Measurements from ENCODE around the gene SDHA.
"Not testable (repeated sequence)": the region's sequence is repeated elsewhere in the genome, so short reads cannot be mapped to it uniquely, and the experiment has no call there.

SDHA gene

DNA sequence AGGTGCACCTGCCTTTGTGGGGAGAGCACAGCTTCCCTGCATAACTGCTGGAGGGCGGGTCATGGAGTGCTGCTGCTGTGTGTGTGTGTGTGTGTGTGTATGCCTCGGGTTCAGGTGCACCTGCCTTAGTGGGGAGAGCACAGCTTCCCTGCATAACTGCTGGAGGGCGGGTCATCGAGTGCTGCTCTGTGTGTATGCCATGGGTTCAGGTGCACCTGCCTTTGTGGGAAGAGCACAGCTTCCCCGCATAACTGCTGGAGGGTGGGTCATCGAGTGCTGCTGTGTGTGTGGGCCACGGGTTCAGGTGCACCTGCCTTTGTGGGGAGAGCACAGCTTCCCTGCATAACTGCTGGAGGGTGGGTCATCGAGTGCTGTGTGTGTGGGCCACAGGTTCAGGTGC is 84.3 kb downstream of the SDHA start:
- DNase-seq = not testable (repeated sequence)

DNA sequence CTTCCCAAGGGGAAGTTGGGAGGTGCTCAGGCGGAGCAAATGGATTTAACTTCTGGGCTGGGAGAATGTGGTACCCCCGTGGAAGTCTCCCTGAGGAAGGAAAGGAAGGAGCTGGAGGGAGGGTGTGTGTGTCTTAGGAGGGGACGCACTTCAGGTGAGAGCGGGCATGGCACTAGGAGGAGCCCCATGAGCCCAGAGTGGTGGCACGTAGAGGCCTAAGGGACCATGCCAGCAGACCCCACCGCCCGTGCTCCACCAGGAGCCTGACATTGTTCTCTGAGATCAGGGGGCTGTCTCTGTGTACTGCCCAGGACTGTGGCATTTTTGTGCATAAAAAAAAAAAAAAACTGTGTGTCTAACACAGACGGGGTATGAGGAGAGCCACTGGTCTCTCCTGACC is 84.8 kb downstream of the SDHA start:
- no peak for DNase-seq

DNA sequence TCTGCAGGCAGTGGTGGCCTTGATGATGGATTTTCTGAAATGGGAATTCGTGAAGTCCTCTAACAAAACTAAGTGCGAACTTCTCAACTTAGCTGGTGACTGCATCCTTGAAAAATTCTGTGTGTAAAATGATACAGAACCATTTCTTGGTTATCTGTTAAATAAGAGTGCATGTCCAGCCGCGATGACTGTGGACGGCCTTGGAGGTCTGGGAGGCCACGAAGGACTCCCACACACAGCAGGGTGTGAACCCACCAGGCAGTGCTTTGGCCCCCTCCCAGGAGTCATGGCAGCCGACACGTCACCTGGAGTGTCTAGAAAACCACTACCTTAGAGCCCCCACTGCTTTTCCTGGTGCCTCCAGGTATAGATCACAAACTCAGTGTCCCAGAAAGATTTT is 85.6 kb downstream of the SDHA start:
- not testable (repeated sequence) for DNase-seq

DNA sequence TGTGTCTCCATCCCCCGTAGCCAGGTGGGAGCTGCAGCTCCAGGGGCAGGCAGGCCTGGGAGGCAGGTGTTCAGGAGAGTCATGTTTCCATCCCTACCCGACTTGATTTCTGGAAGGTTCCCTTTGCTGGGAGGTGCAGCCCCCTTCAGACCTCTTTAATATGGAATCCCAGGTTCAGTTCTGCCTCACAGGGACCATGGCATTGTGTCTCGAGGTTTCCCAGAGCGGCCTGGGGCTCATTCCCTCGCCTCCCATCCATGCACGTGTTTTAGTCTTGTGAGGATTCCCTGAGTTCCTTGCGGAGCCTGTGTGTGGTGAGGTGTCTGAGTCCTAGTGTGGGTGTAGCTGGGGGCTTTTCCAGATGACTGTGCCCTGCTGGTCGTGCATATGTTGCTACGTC is 86.9 kb downstream of the SDHA start:
- DNase-seq = no peak

DNA sequence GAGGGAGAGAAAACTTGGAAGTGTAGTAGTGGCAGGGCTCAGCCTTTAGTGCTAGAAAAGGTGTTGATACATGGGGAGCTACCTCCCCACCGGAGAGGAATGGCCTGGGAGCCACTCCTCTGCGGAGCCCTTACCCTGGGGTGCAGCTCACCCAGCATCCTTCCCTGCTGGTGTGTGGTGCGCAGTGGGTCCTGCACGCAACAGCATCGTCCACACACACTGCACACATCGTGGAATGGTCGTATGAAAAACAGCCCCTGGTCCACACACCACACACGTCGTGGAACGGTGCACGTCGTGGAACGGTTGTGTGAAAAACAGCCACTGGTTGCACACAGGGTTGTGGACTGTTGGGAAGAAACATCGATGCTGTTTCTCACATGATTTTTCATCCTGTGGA is 87.3 kb downstream of the SDHA start:
- DNase-seq = no peak

DNA sequence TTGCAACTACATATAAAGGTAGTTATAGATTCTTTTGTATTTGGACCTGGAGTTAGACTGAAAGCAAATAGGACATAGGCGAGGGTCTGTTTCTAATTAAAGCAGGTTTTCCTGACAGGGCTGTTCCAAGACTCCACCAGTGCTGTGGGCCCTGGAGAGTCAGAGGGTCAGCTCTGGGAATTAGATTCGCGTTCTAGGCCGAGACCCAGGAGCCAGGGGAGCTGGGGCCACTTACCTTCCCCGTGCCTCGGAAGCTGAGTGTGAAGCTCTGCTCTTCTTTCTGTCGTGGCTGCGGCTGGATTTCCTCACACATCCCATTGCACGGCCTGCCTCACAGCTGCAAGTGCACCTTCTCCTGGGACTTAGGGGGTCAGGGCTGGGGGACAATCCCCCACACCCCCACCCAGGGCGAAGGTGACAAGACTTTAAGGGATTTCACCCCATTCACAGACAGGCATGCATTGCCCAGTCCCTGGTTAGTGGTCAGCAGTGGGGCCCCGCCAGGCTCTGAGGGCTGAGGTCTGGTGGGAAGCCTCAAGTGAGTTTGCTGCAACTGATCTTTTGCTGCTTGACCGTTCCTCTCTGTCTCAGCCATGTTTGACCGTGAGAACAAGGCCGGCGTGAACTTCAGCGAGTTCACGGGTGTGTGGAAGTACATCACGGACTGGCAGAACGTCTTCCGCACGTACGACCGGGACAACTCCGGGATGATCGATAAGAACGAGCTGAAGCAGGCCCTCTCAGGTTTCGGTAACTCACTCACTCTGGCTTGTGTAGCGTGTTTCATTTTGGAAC is 88.1 kb downstream of the SDHA start:
- DNase-seq = no peak
